HG03060 (cell line): Measurements from ENCODE around the gene NFYC.

Source experiments
- ATAC-seq: cut with Tn5 transposase; IDR thresholded peaks from one replicate; pipeline ENCODE4 v1.9.1; 2021; ENCODE audit warnings: low read depth, moderate number of reproducible peaks; ENCODE audit not compliant: unreplicated experiment

The NFYC gene

DNA sequence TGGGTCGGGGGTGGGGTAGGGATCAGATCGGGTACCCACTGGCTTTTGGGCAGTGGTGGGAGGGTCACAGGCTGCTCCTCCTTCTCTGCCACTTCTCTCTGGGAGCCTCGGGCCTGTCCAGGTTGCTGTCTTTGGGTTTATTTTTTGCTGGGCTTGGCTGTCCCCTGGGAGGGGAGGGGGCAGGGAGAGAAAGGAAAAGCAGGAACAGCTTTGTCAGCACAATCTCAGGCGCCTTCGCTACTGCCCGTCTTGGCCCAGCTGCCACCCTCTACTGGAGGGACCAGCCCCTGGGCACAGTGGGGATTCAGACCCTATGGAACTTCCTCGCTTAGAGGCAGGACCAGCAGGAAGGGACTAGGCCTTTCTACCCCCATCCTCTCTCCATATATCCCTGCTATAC is 100.5 kb downstream of the NFYC start:
- no peak for ATAC-seq

DNA sequence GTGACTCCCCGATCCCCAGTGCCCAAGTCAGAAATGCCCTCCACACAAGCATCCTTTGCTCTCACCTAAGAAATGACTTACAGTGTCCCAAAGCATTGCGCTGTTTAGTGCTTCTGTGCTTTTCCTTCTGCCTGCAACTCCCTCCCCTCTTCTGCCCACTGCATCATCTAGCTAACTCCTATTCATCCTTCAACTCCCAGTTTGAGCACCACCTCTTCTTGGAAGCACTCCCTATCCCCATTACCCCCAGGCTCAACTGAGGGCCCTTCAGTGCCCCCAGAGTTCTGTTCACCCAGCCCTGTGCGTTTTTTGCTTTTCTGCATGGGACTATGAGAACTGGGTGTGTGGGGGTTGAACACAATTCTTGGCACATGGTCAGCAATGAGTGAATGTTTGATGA is 102.1 kb downstream of the NFYC start:
- ATAC-seq: no peak

DNA sequence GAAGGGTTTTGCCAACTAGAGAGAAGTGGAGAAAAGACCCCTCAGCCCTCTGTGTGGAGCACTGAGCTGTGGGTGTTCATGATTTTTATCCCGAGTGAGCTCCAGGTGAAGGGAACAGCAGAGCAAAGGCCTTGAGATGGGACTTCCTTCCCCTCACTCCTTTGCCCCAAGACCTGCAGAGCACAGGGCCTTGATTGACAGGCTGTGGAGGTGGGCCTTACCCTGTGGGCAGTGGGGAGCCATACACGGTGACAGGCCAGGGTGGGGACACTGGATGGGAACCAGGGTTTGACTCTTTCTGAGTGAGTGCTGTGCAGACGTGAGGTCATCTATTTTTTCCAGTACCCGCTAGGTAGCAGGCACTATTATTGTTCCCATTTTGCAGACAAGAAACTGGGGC is 102.5 kb downstream of the NFYC start:
- ATAC-seq: no peak

DNA sequence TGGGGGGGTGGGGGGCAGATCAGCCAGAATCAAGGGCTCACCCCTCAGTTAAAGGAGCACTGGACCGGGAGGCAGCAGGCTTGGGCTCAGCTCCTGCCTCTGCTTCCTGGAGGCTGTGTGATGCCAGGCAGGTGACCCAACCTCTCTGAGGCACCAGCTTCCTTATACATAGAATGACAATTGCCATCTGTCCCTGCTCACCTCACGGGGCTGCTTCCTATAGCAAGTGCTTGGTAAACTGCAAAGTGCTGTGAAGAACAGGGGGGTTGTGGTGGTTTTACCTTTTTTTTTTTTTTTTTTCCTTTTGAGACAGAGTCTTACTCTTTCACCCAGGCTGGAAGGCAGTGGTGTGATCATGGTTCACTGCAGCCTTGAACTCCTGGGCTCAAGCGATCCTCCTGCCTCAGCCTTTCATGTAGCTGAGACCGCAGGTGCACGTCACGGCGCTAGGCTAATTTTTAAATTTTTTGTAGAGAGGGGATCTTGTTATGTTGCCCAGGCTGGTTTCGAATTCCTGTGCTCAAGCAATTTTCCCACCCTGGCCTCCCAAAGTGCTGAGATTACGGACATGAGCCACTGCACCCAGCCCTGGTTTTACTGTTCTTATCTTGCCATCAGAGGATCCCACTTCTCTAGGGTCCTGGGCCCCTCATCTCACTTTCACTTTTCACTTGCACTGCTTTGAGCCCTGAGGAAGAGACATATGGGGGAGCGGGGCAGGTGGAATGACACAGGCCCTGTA is 103.6 kb downstream of the NFYC start:
- no peak for ATAC-seq

DNA sequence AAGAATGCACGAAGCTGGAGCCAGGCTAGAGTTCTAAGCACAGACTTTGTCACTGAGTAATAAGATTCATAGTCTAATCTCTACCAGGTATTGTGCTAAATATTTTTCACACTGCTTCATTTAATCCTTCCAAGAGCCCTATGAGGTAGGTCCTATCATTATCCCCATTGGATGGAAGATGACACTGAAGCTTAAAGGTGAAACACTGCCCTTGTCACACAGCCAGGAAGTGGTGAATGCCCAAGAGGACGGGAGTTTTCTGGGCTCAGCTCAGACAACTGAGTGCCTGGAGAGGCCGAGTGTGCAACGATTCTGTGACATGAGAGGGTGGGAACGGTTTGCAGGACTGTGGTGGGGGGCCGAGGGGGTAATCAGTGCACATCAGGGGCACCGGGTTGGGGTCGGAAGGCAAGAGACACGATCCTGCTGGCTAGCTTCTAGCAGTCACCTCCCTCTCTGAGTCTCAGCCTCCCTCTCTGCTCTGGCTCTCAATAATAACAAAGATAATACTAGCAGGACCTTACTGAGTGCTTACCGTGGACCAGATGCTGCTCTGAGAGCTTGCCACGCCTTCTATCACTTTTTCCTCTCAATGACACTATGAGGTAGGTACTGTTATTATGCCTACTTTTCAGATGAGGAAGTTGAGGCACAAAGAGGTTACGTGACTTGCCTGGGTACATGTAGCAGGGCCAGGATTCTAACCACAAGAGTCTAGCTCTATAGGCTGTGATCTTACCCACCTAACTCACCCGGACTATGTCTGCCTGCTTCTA is 104.5 kb downstream of the NFYC start:
- ATAC-seq: no peak

DNA sequence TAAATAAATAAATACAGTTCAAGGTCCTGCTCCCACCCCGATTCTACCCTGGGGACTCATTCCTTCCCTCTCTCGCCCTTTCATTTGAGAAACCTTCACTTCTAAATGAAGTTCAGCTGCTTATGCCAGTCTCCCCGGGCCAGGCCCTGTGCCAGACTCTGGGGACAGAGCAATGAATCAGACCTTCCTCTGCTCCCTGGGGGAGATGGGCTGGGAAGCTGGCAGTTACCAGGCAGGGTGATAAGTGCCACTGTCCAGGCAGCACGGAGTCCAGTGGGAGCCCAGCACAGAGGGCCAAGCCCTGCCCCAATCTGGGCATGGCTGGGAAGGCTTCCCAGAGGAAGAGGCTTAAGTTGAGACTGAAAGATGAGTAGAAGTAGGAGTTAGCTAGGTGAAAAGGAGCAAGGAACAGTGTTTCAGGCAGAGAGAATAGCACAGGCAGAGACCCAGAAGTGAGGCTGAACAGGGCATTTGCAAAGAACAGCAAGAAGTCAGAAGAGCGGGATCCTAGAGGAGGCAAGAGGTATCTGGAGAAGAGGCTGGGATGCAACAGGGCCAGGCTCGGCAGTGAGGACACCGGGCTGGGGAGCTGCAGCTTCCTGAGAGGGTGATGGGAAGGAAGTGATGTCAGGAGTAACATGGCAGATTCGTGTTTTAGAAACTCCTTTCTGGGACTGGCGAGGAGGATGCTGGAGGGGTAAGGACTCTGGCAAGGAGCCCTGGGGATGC is 105.6 kb downstream of the NFYC start:
- ATAC-seq: no peak

DNA sequence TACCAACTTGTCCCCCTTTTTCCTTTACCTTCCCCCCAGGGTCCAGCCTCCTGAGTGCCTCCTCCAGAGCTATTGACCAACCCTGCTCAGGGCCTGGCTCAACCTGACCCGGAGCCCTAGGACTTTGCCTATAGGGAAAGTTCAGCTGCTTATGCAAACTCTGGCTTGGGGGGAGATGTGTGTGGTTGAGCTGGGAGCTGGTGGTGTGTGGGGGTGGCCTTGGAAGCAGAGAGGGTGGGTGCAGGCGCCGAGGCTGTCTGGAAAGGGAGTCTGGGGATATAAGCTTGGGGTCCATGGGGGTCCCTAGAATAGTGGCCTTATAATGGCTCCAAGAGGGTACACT is 106.1 kb downstream of the NFYC start:
- ATAC-seq: no peak

DNA sequence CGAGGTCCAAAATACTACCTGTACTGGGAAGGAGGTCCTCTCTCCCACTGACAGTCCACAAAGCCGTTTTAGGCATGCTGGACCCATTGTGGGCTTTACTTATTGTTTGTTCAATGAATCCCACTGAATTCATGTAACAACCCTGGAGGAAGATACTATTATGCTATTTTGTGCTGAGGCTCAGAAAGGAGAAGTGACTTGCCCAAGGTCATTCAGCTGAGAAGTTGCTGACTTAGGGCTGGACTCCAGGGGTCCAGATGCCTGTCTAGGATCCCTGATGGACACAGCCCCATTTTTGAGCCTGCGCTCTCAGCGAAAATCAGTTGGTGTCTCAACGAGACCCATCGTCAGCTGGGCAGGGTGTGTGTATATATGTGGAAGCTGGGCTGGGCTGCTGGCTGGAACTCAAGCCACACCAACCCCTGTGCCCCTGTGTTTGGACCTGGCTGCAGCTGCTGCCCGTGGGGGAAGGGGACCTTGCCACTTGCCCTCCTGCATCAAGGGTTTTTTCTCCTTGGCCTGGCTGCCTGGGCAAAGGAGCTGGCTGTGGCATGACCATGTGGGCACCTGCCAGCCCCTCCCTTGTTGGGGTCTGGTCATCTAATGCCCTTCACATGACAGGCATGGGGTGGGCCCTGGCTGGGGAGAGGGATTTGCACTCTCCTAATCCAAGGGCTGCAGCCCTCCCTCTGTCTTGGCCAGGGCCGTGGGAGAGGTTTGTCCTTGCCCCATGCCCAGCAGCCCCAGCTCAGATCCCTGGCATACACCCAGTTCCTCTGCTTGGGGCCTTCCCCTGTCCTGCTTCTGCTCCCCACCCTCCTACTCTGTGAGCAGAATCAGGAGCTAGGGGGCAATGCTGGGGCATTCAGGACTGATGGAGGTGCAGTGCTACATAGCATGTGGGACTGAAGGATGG is 107.1 kb downstream of the NFYC start:
- ATAC-seq: no peak

DNA sequence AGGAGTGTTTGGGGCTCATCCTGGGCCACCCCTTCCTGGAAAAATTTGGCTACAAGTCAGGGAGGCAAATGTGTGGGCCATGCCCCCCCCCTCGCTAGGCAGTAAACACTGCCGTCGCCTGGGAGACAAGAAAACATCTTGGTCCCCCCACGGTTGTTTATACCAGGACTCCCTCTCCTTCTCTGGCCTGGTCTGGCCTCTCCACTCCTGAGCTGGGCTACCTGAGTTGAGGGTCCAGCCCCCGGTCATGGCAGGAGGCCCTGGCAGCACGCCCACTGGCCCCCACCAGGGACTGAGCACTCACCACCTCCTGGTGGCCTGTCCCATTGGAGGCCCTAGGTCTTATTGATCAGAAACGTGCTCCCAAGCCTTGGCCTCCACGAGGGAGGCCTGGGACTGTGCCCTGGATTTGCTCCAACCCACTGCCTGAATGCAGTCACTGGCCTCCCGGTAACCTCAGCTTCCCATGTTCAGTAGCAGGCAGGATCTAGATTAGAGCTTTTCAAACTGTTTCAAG is 107.9 kb downstream of the NFYC start:
- ATAC-seq: no peak

DNA sequence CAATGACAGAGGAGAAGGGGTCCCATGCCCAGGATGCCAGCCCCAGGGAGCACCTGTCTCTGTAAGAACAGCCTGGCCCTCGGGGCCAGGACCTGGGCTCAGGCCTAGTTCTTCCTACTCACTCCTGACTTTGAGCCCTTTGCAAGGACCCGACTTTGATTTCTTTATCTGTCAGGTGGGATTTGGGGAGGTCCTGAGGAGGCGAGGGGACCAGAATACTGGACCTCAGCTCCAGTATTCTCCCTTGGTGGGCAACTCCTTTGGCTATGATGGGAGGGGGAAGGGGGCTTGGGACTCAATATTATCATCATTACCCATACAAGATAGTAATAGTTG is 110.2 kb downstream of the NFYC start:
- ATAC-seq: no peak

DNA sequence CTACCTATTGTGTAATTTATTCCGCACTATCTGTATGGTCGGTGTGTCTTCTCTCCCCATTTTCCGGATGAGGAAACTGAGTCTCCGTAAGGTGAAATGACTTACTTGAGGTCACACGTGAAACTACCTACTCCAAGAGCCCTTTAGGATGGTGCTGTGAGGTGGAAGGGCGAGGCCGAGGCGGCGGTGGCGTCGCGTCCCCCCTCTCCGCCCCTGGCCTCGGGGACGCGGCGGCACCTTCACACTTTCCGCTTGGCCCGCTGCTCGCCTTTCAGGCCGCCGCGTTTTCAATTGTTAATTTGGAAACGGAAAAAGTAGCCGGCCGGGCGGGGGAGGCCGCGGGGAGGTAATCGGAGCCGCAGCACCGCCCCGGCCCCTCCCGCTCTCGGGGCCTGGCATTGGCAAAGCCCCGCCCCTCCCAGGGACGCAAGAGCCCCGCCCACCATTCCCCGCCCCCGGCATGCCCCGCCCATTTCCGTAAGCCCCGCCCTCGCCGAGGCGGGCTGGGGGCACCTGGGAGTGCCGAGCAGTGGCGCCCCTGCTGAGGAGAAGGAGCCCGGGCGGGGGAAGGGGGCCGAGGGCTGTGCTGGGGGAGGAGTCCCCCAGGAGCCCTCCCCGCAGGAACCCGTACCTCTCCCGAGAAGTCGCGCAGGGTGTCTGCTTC is 110.7 kb downstream of the NFYC start:
- ATAC-seq: no peak

DNA sequence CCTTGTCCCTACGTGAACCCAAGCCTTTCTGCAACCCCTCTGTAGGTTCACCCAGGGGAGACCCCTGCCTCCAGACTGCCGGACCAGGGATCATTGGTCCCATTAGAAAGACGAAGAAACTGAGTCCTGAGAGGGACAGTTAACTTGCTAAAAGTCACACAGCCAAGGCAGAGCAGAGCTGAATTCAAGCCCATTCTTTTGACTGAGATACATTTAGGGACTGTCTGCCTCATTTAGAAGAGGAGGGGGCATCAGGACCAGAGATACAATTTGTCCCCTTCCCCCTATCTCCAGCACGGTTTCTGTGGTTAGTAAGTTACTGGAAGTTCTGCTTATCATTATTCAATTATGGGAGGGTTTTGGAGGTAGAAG is 111.2 kb downstream of the NFYC start:
- no peak for ATAC-seq

DNA sequence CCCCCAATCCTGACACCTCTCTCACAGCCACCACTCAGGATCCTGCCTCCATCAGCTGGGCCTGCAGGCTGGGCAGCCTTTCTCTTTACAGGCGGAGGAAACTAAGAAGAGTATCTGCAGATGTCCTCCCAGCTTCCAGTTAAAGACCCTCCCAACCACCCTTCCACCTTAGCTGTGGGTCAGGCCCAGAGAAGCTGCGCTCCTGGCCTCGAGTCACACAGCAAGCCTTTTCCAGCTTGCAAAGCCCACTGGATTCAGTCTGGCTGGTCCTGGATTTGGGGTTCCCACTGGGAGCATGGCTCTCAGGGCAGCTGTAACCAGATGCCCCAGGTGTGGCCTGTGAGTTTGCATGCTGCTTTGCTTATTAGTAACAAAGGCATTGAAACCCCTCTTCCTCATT is 111.9 kb downstream of the NFYC start:
- ATAC-seq: no peak

DNA sequence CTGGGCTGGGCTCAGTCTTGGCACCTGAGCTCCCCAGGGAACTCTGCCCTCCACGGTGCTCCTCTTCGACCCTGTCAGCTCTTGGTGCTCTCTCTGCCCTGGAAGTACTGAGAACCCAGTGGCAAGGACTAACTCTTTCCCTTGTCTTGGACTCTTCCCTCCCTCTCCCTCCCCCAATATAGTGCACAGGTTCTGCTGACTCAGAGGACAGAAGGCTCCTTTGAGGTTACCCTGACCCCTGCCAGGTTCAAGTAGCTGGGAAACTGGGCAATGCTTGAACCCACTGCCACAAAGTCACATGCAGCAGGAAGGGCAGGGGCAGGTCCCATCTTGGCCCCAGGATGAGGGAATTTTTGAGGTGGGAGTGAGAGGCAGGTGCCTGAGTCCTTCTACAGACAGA is 112.4 kb downstream of the NFYC start:
- ATAC-seq: no peak

DNA sequence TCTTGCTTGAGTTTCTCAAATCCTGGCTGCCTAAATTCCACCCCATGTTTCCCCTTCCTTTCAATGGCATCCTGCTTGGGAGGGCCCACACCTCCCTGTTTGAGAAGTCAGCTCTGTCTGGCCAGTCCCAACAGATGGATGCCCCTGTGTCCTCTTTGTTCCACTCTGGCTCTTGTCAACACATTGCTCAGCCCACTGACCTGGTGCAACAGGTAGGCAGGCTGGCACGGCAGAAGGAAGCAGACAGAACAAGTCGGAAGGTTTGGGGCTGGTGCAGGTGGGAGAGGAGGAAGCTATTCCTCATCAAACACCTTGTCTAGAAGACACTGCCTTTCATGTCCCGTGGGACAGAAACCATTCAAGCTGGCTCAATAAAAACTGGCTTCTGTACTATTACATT is 114.7 kb downstream of the NFYC start:
- no peak for ATAC-seq

DNA sequence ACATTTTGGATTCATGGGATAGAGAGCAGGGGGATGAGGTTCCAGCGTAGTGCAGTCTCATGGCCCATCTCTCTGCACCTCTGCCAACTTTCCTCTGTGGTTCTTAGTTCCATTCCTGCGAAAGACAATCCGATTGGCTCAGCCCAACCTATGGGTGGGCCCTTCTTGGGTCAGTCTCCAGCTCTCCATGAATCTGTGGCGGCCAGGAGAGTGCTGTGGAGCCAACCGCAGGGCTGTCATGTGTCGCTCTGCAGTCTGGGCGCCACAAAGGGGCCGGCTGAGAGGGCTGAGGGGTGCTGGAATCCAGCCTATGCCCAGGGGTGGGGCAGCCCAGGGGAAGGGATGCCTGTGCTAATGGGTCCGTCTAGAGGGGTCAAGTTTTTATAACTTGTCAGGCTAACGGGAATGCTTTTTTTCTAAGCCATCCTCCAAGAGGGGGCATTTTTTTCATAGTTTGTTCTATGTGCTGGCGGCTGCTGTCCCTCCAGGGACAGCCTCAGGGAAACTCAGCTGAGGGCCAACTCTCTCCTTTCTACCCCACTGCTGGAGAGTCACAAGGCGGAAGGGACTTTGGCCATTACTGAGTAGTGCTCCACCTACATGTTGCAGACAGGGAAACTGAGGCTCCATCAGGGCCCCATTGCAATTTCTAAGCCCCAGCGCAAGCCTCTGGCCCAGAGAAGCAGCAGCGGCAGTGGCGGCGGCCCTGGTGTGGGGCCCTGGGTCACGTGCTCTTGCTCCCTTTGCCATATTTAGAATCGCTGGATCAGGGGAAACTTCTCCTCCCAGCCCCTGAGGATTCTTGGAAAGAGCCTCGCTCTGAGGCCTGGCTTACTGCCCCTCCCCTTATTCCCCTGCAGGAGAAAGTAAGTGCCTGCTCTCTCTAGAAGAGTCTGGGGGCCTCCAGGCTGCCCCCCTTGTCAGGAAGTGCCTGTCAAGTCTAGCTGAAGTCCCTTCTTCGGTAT is 115.5 kb downstream of the NFYC start:
- ATAC-seq: no peak

DNA sequence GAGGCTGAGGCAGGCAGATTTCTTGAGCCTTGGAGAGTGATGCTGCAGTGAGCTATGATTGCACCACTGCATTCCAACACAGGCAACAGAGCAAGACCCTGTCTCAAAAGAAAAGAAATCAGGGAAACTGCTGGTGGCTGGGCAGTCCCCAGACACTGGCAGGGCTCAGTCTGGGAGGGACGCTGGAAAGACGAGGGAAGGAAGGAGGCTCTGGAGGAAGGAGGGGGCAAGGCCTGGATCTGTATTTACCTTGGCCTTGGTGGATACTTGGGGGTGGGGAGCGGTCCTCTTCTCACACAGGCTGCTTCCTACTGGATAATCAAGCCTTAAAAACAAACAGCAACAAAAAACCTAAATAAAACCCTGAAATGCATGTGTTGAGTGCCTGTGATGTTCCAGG is 116.5 kb downstream of the NFYC start:
- no peak for ATAC-seq

DNA sequence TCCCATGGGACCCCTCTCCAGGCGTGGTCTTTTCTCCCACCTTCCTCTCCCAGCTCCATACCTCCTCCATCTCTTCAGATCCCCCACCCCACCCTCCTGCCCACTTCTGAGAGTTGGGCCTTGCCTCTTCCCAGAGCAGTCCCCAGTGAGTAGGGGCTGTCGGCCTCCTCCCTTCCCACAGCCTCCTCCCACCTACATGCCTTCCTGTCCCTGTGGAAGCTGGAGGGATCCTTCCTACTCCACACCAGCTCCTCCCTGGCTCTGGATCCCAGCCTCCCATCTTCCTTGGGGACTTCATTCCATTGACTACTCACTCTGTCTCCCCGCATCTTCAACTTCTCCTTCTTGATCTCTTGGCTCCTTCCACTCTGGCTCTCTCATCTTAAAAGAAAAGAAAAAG is 116.9 kb downstream of the NFYC start:
- ATAC-seq: no peak

DNA sequence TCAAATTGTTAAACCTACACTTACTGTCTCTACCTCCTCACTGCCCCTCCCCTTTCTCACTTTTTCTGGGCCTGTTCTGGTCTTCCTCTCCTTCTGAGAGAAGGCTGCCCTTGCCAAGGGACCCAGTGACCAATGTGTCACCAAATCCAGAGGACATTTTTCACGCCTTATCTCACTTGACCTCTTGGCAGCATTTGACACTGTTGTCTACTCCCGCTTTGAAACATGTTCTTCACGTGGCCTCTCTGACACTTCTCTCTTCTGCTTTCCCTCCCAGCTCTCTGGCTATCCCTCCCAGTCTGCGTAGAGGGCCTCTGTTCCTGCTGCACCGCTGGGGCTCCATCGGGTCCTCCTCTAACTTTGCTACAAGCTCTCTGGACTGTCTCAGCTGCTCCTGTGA is 117.4 kb downstream of the NFYC start:
- ATAC-seq: no peak
